ENCODE data around the gene SNX21. TPM values are rescaled to one million over a fixed set of nuclear protein-coding genes. Genes with fewer than 3 reads are reported as not detected.

The SNX21 gene
- total RNA-seq, 1 experiment from 2014 or later: 11.9 TPM

DNA sequence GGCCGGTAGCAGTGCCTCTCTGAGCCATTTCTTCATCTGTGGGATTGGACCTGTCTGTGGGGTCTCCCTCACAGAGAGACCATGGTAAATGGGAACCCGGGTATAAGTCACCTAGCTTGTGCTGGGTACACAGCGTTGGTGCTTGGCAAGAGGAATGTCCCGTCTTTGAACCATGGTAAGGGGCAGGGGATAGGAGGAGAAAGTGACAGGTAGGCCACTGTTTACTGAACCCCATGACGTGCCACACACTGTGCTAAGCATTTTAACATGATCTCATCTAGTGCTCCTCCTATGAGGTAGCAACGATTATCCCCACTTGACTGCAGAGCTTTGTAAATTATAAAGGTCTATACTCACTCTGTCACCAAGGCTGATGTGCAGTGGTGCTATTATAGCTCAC is 5.9 kb upstream of the SNX21 start:
- Histone ChIP-seq H3K4me2 (ENCODE audit: low read length) (no peak overlapping the region), H4K20me1 (ENCODE audit: insufficient read depth) (no peaks in the 10 kb centered on the region), H3K27ac (ENCODE audit: low read depth, low read length) (no peak overlapping the region), H3K9me2 (ENCODE audit: insufficient read depth) (no peaks in the 10 kb centered on the region), H2AFZ (ENCODE audit: low read depth, low read length, poor library complexity, severe bottlenecking) (no peak overlapping the region), H3K9ac (ENCODE audit: low read length) (no peak overlapping the region), H3K27me3 (ENCODE audit: insufficient read depth, low read length) (no peaks in the 10 kb centered on the region), H3K4me1 (ENCODE audit: control insufficient read depth in 1 of 2, insufficient read depth in 2 of 2, low read length in 2 of 2) (peaks cover 13 to 18% of the 10 kb centered on the region in 2 experiments; a peak in 3 of 4 replicates), H3K79me2 (ENCODE audit: insufficient read depth, low read length) (no peaks in the 10 kb centered on the region), H3K4me3 (replicated peaks in 1 of 2; ENCODE audit: low read depth in 1 of 2, low read length in 2 of 2) (no peak overlapping the region), H3K9me3 (ENCODE audit: control insufficient read depth in 1 of 2, insufficient read depth in 1 of 2, low read depth in 1 of 2, low read length in 2 of 2) (no peaks in the 10 kb centered on the region), H3K36me3 (ENCODE audit: control insufficient read depth in 1 of 2, insufficient read depth in 2 of 2, low read length in 2 of 2) (no peaks in the 10 kb centered on the region)
- RAD21 ChIA-PET (ENCODE audit: low non-redundant PET in 1 of 2, low total read pairs in 2 of 2, uncharacterized antibody in 2 of 2, unreplicated experiment in 2 of 2): no interaction called here
- CTCF ChIA-PET: no interaction called here
- DNase-seq (ENCODE audit: low read depth, low spot score): no peak
- BruUV-seq (replicated peaks): no TSS peak
- intact Hi-C loops (cut with micrococcal nuclease): no loop called here
- POLR2A ChIA-PET: no interaction called here
- no peak for ATAC-seq
- no peak for TF ChIP-seq CEBPB (IDR thresholded peaks at IDR 0.05; ENCODE audit: low read depth)
- TF ChIP-seq, protein P1, sequence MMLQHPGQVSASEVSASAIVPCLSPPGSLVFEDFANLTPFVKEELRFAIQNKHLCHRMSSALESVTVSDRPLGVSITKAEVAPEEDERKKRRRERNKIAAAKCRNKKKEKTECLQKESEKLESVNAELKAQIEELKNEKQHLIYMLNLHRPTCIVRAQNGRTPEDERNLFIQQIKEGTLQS (IDR thresholded peaks at IDR 0.05): no peak
- no peak for TF ChIP-seq POLR2A (IDR thresholded peaks at IDR 0.05; ENCODE audit: borderline replicate concordance, extremely low read depth, insufficient read depth, insufficient read length)
- no peak for TF ChIP-seq SP1 (IDR thresholded peaks at IDR 0.05; ENCODE audit: low read depth)
- TF ChIP-seq, protein P2, sequence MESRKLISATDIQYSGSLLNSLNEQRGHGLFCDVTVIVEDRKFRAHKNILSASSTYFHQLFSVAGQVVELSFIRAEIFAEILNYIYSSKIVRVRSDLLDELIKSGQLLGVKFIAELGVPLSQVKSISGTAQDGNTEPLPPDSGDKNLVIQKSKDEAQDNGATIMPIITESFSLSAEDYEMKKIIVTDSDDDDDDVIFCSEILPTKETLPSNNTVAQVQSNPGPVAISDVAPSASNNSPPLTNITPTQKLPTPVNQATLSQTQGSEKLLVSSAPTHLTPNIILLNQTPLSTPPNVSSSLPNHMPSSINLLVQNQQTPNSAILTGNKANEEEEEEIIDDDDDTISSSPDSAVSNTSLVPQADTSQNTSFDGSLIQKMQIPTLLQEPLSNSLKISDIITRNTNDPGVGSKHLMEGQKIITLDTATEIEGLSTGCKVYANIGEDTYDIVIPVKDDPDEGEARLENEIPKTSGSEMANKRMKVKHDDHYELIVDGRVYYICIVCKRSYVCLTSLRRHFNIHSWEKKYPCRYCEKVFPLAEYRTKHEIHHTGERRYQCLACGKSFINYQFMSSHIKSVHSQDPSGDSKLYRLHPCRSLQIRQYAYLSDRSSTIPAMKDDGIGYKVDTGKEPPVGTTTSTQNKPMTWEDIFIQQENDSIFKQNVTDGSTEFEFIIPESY (IDR thresholded peaks at IDR 0.05; ENCODE audit: extremely low read depth, insufficient replicate concordance, low read length): no peak
- TF ChIP-seq RAD21 (IDR thresholded peaks at IDR 0.05; ENCODE audit: low read depth): no peak
- TF ChIP-seq SIN3A (IDR thresholded peaks at IDR 0.05; ENCODE audit: low read depth): no peak
- no peak for TF ChIP-seq SRF (IDR thresholded peaks at IDR 0.05; ENCODE audit: low read depth)
- no peak for TF ChIP-seq FOSL1 (IDR thresholded peaks at IDR 0.05; ENCODE audit: low read depth)
- no peak for TF ChIP-seq EZH2phosphoT487 (IDR thresholded peaks at IDR 0.05; ENCODE audit: borderline replicate concordance)
- TF ChIP-seq ZFX (IDR thresholded peaks at IDR 0.05): no peak
- TF ChIP-seq POLR2AphosphoS5 (IDR thresholded peaks at IDR 0.05; ENCODE audit: low read depth, low read length): no peak
- no peak for TF ChIP-seq YY1 (IDR thresholded peaks at IDR 0.05; ENCODE audit: extremely low read depth, insufficient replicate concordance, low read depth, low read length)
- TF ChIP-seq, protein P3, sequence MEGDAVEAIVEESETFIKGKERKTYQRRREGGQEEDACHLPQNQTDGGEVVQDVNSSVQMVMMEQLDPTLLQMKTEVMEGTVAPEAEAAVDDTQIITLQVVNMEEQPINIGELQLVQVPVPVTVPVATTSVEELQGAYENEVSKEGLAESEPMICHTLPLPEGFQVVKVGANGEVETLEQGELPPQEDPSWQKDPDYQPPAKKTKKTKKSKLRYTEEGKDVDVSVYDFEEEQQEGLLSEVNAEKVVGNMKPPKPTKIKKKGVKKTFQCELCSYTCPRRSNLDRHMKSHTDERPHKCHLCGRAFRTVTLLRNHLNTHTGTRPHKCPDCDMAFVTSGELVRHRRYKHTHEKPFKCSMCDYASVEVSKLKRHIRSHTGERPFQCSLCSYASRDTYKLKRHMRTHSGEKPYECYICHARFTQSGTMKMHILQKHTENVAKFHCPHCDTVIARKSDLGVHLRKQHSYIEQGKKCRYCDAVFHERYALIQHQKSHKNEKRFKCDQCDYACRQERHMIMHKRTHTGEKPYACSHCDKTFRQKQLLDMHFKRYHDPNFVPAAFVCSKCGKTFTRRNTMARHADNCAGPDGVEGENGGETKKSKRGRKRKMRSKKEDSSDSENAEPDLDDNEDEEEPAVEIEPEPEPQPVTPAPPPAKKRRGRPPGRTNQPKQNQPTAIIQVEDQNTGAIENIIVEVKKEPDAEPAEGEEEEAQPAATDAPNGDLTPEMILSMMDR (IDR thresholded peaks at IDR 0.05 in 2 of 3, conservative IDR thresholded peaks at IDR 0.05 in 1 of 3; ENCODE audit: borderline replicate concordance in 1 of 3, insufficient read depth in 1 of 3, low read depth in 2 of 3, low read length in 2 of 3): no peak
- TF ChIP-seq, protein P4, sequence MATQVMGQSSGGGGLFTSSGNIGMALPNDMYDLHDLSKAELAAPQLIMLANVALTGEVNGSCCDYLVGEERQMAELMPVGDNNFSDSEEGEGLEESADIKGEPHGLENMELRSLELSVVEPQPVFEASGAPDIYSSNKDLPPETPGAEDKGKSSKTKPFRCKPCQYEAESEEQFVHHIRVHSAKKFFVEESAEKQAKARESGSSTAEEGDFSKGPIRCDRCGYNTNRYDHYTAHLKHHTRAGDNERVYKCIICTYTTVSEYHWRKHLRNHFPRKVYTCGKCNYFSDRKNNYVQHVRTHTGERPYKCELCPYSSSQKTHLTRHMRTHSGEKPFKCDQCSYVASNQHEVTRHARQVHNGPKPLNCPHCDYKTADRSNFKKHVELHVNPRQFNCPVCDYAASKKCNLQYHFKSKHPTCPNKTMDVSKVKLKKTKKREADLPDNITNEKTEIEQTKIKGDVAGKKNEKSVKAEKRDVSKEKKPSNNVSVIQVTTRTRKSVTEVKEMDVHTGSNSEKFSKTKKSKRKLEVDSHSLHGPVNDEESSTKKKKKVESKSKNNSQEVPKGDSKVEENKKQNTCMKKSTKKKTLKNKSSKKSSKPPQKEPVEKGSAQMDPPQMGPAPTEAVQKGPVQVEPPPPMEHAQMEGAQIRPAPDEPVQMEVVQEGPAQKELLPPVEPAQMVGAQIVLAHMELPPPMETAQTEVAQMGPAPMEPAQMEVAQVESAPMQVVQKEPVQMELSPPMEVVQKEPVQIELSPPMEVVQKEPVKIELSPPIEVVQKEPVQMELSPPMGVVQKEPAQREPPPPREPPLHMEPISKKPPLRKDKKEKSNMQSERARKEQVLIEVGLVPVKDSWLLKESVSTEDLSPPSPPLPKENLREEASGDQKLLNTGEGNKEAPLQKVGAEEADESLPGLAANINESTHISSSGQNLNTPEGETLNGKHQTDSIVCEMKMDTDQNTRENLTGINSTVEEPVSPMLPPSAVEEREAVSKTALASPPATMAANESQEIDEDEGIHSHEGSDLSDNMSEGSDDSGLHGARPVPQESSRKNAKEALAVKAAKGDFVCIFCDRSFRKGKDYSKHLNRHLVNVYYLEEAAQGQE (IDR thresholded peaks at IDR 0.05; ENCODE audit: low read depth): no peak
- no peak for TF ChIP-seq CBX3 (IDR thresholded peaks at IDR 0.05; ENCODE audit: low read depth)
- TF ChIP-seq, protein P5, sequence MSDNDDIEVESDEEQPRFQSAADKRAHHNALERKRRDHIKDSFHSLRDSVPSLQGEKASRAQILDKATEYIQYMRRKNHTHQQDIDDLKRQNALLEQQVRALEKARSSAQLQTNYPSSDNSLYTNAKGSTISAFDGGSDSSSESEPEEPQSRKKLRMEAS (IDR thresholded peaks at IDR 0.05): no peak
